H1 (cell line): ENCODE measurements around the gene LMO4. TPM values are rescaled to one million over a fixed set of nuclear protein-coding genes. Genes with fewer than 3 reads are reported as not detected.

Experiments used
- CTCF ChIA-PET: fragments of 300-600 bp; sonication (Branson Sonifier 250); formaldehyde crosslinking; loops from one replicate; lab custom pipeline; 2021; ENCODE audit not compliant: partially characterized antibody; lab: Charles Lee
- POLR2A ChIA-PET: fragments of 300-600 bp; sonication (Branson Sonifier 250); formaldehyde crosslinking; loops from one replicate; lab custom pipeline; 2021; ENCODE audit warnings: inconsistent platforms; ENCODE audit not compliant: partially characterized antibody; lab: Charles Lee
- DNase-seq, 2 experiments: peaks; one replicate each; pipeline versions ENCODE4 v3.0.0 to v3.0.0-alpha.2; 2010 to 2022; ENCODE audit warnings: low spot score in 2 of 2, low read depth in 1 of 2, mixed read lengths in 1 of 2
- FAIRE-seq: peaks from 2 replicates; lab custom pipeline; 2011; peaks lifted over from hg19 to GRCh38; lab: Jason Lieb, UNC
- H2AFZ ChIP-seq: 2 replicates; pipeline ENCODE4 v1.8.1; 2012; ENCODE audit warnings: low read length, inconsistent platforms
- H2AK5ac ChIP-seq: 2 replicates; pipeline ENCODE4 v1.6.1; 2013; ENCODE audit warnings: low read depth, low read length
- H2BK120ac ChIP-seq: replicated peaks from 2 replicates; pipeline ENCODE3; 2013; ENCODE audit warnings: low read depth, low read length, inconsistent platforms
- H2BK12ac ChIP-seq: 2 replicates; pipeline ENCODE4 v1.6.1; 2013; ENCODE audit warnings: low read depth, low read length
- H2BK15ac ChIP-seq: 2 replicates; pipeline ENCODE4 v1.6.1; 2013; ENCODE audit warnings: low read length
- H2BK20ac ChIP-seq: 2 replicates; pipeline ENCODE4 v1.6.1; 2013; ENCODE audit warnings: low read length
- H2BK5ac ChIP-seq: 2 replicates; pipeline ENCODE4 v1.6.1; 2013; ENCODE audit warnings: low read depth, low read length
- H3K14ac ChIP-seq: 2 replicates; pipeline ENCODE4 v1.6.1; 2013; ENCODE audit warnings: inconsistent platforms; ENCODE audit not compliant: insufficient read length
- H3K18ac ChIP-seq: 2 replicates; pipeline ENCODE4 v1.6.1; 2013; ENCODE audit warnings: low read length; ENCODE audit errors: extremely low read depth
- H3K23ac ChIP-seq: 2 replicates; pipeline ENCODE4 v1.6.1; 2013; ENCODE audit warnings: inconsistent platforms; ENCODE audit not compliant: insufficient read length
- H3K23me2 ChIP-seq: 2 replicates; pipeline ENCODE4 v1.6.1; 2013; ENCODE audit warnings: low read depth, low read length
- H3K27ac ChIP-seq: 2 replicates; pipeline ENCODE4 v1.6.1; 2011; ENCODE audit warnings: low read depth, low read length, inconsistent platforms
- H3K27me3 ChIP-seq, 4 experiments: replicated peaks in 1 of 4; 1 replicate in 1 of 4; 2 replicates in 3 of 4; pipeline versions ENCODE4 v1.6.1 to v1.8.1; 2011 to 2013; ENCODE audit warnings: low read length in 3 of 4, mild to moderate bottlenecking in 3 of 4, inconsistent platforms in 2 of 4, mixed read lengths in 2 of 4, moderate library complexity in 1 of 4; ENCODE audit not compliant: control insufficient read depth in 3 of 4, insufficient read depth in 3 of 4; ENCODE audit errors: extremely low read depth in 1 of 4
- H3K36me3 ChIP-seq, 4 experiments: 2 replicates each; pipeline versions ENCODE4 v1.6.1 to v1.8.1; 2011 to 2013; ENCODE audit warnings: mild to moderate bottlenecking in 4 of 4, low read length in 3 of 4, moderate library complexity in 2 of 4, control low read depth in 1 of 4, inconsistent platforms in 1 of 4; ENCODE audit not compliant: insufficient read depth in 4 of 4, control insufficient read depth in 2 of 4
- H3K4ac ChIP-seq: replicated peaks from 2 replicates; pipeline ENCODE3; 2013; ENCODE audit warnings: low read length, low read depth, mixed read lengths, inconsistent platforms; ENCODE audit not compliant: insufficient read length
- H3K4me1 ChIP-seq, 4 experiments: replicated peaks in 1 of 4; 1 replicate in 1 of 4; 2 replicates in 3 of 4; pipeline versions ENCODE4 v1.6.1 to v1.8.1; 2011 to 2013; ENCODE audit warnings: low read length in 3 of 4, inconsistent platforms in 2 of 4, mixed read lengths in 1 of 4; ENCODE audit not compliant: insufficient read depth in 4 of 4, control insufficient read depth in 3 of 4
- H3K4me2 ChIP-seq, 2 experiments: 2 replicates each; pipeline versions ENCODE4 v1.6.1 to v1.8.1; 2011 to 2013; ENCODE audit warnings: low read depth in 2 of 2, low read length in 2 of 2, control low read depth in 1 of 2, inconsistent platforms in 1 of 2, mild to moderate bottlenecking in 1 of 2; ENCODE audit not compliant: insufficient read depth in 1 of 2
- H3K4me3 ChIP-seq, 4 experiments: fragments of 200-600, 300-600 bp in 1 of 4; sonication (generic), shearing (Covaris generic), sonication (Bioruptor Twin) in 1 of 4; 2 replicates each; pipeline versions ENCODE4 v1.5.1 to v1.8.1; 2011 to 2016; ENCODE audit warnings: low read length in 4 of 4, low read depth in 3 of 4, control low read depth in 2 of 4, inconsistent platforms in 2 of 4, mild to moderate bottlenecking in 2 of 4, mixed read lengths in 1 of 4, moderate library complexity in 1 of 4; ENCODE audit not compliant: insufficient read depth in 2 of 4; ENCODE audit errors: extremely low read depth in 1 of 4
- H3K56ac ChIP-seq: replicated peaks from 2 replicates; pipeline ENCODE3; 2013; ENCODE audit warnings: low read depth, mild to moderate bottlenecking, mixed read lengths, low read length, inconsistent platforms; ENCODE audit not compliant: insufficient read length
- H3K79me1 ChIP-seq: 2 replicates; pipeline ENCODE4 v1.6.1; 2013; ENCODE audit warnings: low read depth, low read length, control low read depth
- H3K79me2 ChIP-seq, 2 experiments: 2 replicates each; pipeline versions ENCODE4 v1.6.1 to v1.8.1; 2012 to 2013; ENCODE audit warnings: low read length in 2 of 2, mild to moderate bottlenecking in 2 of 2, inconsistent platforms in 1 of 2; ENCODE audit not compliant: insufficient read depth in 2 of 2, control insufficient read depth in 1 of 2
- H3K9ac ChIP-seq, 4 experiments: replicated peaks in 1 of 4; 1 replicate in 1 of 4; 2 replicates in 3 of 4; pipeline versions ENCODE4 v1.6.1 to v1.8.1; 2011 to 2013; ENCODE audit warnings: low read depth in 3 of 4, low read length in 3 of 4, control low read depth in 2 of 4, mild to moderate bottlenecking in 2 of 4, moderate library complexity in 2 of 4, inconsistent platforms in 1 of 4; ENCODE audit errors: extremely low read depth in 1 of 4
- H3K9me3 ChIP-seq, 2 experiments: 2 replicates each; pipeline versions ENCODE4 v1.6.1 to v1.8.1; 2012 to 2013; ENCODE audit warnings: mild to moderate bottlenecking in 2 of 2, moderate library complexity in 2 of 2, control low read depth in 1 of 2, inconsistent platforms in 1 of 2, low read depth in 1 of 2, low read length in 1 of 2, mixed read lengths in 1 of 2; ENCODE audit not compliant: insufficient read depth in 2 of 2
- H4K20me1 ChIP-seq, 2 experiments: replicated peaks in 1 of 2; 2 replicates each; pipeline versions ENCODE3 to v1.8.1; 2011 to 2013; ENCODE audit warnings: inconsistent platforms in 2 of 2, low read length in 2 of 2, mild to moderate bottlenecking in 1 of 2; ENCODE audit not compliant: insufficient read depth in 2 of 2, control insufficient read depth in 1 of 2
- H4K5ac ChIP-seq: 2 replicates; pipeline ENCODE4 v1.6.1; 2013; ENCODE audit warnings: low read length, low read depth, mixed read lengths, inconsistent platforms; ENCODE audit not compliant: insufficient read length
- H4K8ac ChIP-seq: 2 replicates; pipeline ENCODE4 v1.8.0; 2013; ENCODE audit warnings: mild to moderate bottlenecking, moderate library complexity, low read length, inconsistent platforms; ENCODE audit not compliant: insufficient read depth; ENCODE audit errors: extremely low read depth
- H4K91ac ChIP-seq: replicated peaks from 2 replicates; pipeline ENCODE3; 2013; ENCODE audit warnings: low read length, mixed read lengths, inconsistent platforms; ENCODE audit not compliant: insufficient read length
- CEBPB ChIP-seq: IDR thresholded peaks from 2 replicates; pipeline ENCODE4 v1.6.1; 2012; ENCODE audit warnings: low read depth, low read length
- SIN3A ChIP-seq, 2 experiments: IDR thresholded peaks in 1 of 2; conservative IDR thresholded peaks in 1 of 2; 2 replicates each; pipeline ENCODE4 v1.6.1; 2011 to 2012; ENCODE audit warnings: low read length in 2 of 2, improper control_type of control experiment in 1 of 2, low read depth in 1 of 2, mild to moderate bottlenecking in 1 of 2
- WGBS, 2 experiments: shearing (Covaris generic) in 1 of 2; methylation state at CpG; one replicate each; pipeline versions ENCODE4 v1.1.6 to v1.1.7; 2013 to 2015; ENCODE audit warnings: low lambda C conversion rate in 2 of 2, mixed read lengths in 2 of 2, inconsistent platforms in 1 of 2, low coverage in 1 of 2, missing lambda C conversion rate in 1 of 2; ENCODE audit not compliant: insufficient replicate concordance in 2 of 2, insufficient coverage in 1 of 2, insufficient read length in 1 of 2; ENCODE audit errors: extremely low coverage in 1 of 2, missing lambda C conversion rate in 1 of 2; 5-methylcytosine and 5-hydroxymethylcytosine counted together
- polyA plus RNA-seq, 7 experiments: library from polyadenylated mRNA; depleted of rRNA in 3 of 7; stranded (reverse) in 5 of 7; unstranded in 2 of 7; fragments of >200 nt in 5 of 7; fragments of 200-250 nt in 2 of 7; gene quantifications; 1 replicate in 5 of 7; 2 replicates in 1 of 7; 4 replicates in 1 of 7; pipeline versions ENCODE4 v1.2.1 to v1.2.3, GENCODE V29; 2011 to 2013; ENCODE audit warnings: missing spikeins in 2 of 7, mixed read lengths in 2 of 7
- total RNA-seq: library from RNA; stranded (reverse); fragmentation: NEBNext Ultra II Directional; extraction: Animal tissue kit (Norgen Biotek cat#: 25700); gene quantifications from 2 replicates; pipeline ENCODE4 v1.2.1, GENCODE V29; 2021

LMO4 gene
- total and polyA plus RNA-seq, 2 of the 8 experiments (the other 6 are each of a cell fraction or from before 2014, with no cell fraction given): 71.7 to 98.7 TPM

GRCh38 chr1:87300628-87301027 is 28.1 kb upstream of the LMO4 start:
- H4K5ac ChIP-seq: no peak overlapping the region
- H3K18ac ChIP-seq: no peak overlapping the region
- ChIA-PET CTCF (interaction anchor here (1.0 to 1.2 kb wide), 2 partner anchors 10 to 21 kb away, joined by 5 read pairs; no protein-coding TSS in a partner anchor), POLR2A (no interaction called here)
- H3K14ac ChIP-seq: no peak overlapping the region
- H3K36me3 ChIP-seq: no peaks in the 10 kb centered on the region
- H3K56ac ChIP-seq: no peak overlapping the region
- no peak overlapping the region for H2BK15ac ChIP-seq
- no peak overlapping the region for H3K23ac ChIP-seq
- 0 out of 7 replicates have a peak, but pooled peaks cover 0 to 2% (median 0%) of the 10 kb centered on the region in 4 experiments for H3K4me1 ChIP-seq
- no peaks in the 10 kb centered on the region for H3K79me2 ChIP-seq
- no peak overlapping the region for H4K8ac ChIP-seq
- no peak overlapping the region for H2BK5ac ChIP-seq
- 92% methylated on average over 8 of the region's 8 CpGs; no CpG with 5 or more reads in 1 of the 2 experiments for WGBS, 2 experiments
- FAIRE-seq (no peak), DNase-seq (no peak)
- H3K23me2 ChIP-seq: no peaks in the 10 kb centered on the region
- no peak overlapping the region for H3K4ac ChIP-seq
- H3K27me3 ChIP-seq: no peaks in the 10 kb centered on the region
- H2BK120ac ChIP-seq: no peak overlapping the region
- no peak overlapping the region for H4K91ac ChIP-seq
- peak; percentile 87; the same call in 1 of the 2 replicates for TF ChIP-seq CEBPB
- TF ChIP-seq SIN3A (conservative IDR thresholded peaks at IDR 0.05 in 1 of 2, IDR thresholded peaks at IDR 0.05 in 1 of 2; ENCODE audit: low read depth in 1 of 2, low read length in 2 of 2): no peak
- no peak overlapping the region for H3K4me2 ChIP-seq
- no peaks in the 10 kb centered on the region for H3K79me1 ChIP-seq
- H2AK5ac ChIP-seq: no peak overlapping the region
- H3K9me3 ChIP-seq: no peaks in the 10 kb centered on the region
- no peak overlapping the region for H3K9ac ChIP-seq
- no peak overlapping the region for H3K27ac ChIP-seq
- no peak overlapping the region for H2AFZ ChIP-seq
- no peak overlapping the region for H2BK20ac ChIP-seq
- no peak overlapping the region for H2BK12ac ChIP-seq
- H4K20me1 ChIP-seq: no peaks in the 10 kb centered on the region
- no peak overlapping the region for H3K4me3 ChIP-seq
